Measurements from ENCODE around the gene CCDC149.

Gene CCDC149

DNA sequence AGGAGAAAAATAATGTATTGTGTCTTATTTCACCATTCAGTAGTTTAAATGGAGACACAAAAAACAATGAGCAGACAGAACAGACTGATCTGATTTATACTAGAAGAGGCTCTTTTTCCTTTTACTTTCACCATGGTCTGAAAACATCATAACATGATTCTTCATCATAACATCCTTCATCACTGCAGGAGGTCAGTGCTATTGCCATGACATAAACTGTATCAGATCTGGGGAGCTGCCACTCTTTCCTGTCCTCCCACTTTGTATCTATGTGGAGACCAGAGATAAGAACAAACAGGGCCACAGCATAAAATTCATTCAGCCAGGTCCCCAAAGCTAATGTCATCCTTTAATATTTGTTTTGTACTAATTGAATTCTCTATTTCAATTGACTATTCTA, 92.3 kb downstream of the CCDC149 start:
- DNase-seq, result no peak
- H3K4me3 Mint-ChIP-seq, result no peak overlapping the region
- H3K27me3 Mint-ChIP-seq (ENCODE audit: low read depth, poor library complexity), result peaks cover 3% of the 10 kb centered on the region
- H3K4me1 Mint-ChIP-seq, result peaks cover 7% of the 10 kb centered on the region
- peaks cover 22% of the 10 kb centered on the region for H3K36me3 Mint-ChIP-seq (ENCODE audit: low read depth)
- H3K27ac Mint-ChIP-seq, result no peak overlapping the region
- TF ChIP-seq, protein P1, sequence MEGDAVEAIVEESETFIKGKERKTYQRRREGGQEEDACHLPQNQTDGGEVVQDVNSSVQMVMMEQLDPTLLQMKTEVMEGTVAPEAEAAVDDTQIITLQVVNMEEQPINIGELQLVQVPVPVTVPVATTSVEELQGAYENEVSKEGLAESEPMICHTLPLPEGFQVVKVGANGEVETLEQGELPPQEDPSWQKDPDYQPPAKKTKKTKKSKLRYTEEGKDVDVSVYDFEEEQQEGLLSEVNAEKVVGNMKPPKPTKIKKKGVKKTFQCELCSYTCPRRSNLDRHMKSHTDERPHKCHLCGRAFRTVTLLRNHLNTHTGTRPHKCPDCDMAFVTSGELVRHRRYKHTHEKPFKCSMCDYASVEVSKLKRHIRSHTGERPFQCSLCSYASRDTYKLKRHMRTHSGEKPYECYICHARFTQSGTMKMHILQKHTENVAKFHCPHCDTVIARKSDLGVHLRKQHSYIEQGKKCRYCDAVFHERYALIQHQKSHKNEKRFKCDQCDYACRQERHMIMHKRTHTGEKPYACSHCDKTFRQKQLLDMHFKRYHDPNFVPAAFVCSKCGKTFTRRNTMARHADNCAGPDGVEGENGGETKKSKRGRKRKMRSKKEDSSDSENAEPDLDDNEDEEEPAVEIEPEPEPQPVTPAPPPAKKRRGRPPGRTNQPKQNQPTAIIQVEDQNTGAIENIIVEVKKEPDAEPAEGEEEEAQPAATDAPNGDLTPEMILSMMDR (IDR thresholded peaks at IDR 0.05), result no peak
- H3K9me3 Mint-ChIP-seq, result peaks cover 8% of the 10 kb centered on the region

DNA sequence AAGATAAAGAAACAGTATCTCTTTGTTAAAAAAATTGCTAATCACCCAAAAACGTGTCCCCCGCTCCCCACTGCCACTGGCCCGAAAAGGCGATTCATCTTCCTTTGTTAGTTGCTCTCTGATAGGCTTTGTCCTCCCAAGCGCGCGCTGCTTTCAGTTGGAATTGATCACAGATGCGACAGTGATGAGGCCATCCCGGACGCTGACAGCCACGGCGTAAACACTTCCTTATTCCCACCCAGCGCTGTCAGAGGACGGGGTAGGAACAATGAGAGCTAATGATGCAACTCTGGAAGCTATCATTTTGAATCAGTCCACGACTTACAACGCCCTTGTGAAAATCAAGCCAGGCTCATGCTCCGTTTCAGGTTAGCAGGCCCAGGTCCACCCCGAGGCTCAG, 96.0 kb downstream of the CCDC149 start:
- H3K27ac Mint-ChIP-seq, result no peak overlapping the region
- peaks cover 31% of the 10 kb centered on the region for H3K36me3 Mint-ChIP-seq (ENCODE audit: low read depth)
- no peak overlapping the region for H3K4me3 Mint-ChIP-seq
- DNase-seq, result no peak
- peaks cover 2% of the 10 kb centered on the region for H3K27me3 Mint-ChIP-seq (ENCODE audit: low read depth, poor library complexity)
- TF ChIP-seq, protein P1 (IDR thresholded peaks at IDR 0.05), result no peak
- peaks cover 17% of the 10 kb centered on the region for H3K9me3 Mint-ChIP-seq
- H3K4me1 Mint-ChIP-seq, result peaks cover 9% of the 10 kb centered on the region

DNA sequence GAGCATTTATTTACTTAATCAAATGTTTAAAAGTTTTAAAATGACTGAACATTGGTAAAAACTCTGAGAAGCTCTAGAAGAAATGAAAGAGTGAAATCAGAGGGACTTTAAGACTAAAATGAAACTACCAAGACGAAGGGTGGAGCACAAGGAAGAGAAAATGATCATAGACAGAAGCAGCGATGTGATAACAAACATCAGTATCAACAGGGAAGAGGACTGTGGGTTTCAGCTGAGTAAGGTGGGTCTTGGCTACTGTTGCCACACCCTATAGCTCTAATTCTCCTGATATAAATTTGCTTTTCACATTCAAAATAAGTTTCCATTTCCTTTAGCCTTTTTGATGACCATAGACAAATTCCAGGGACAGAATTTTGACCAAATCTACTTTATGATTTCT, 99.1 kb downstream of the CCDC149 start:
- Mint-ChIP-seq H3K9me3 (peaks cover 24% of the 10 kb centered on the region), H3K27ac (no peak overlapping the region), H3K4me1 (peaks cover 11% of the 10 kb centered on the region), H3K36me3 (ENCODE audit: low read depth) (peaks cover 23% of the 10 kb centered on the region), H3K4me3 (no peak overlapping the region), H3K27me3 (ENCODE audit: low read depth, poor library complexity) (peaks cover 3% of the 10 kb centered on the region)
- no peak for DNase-seq
- TF ChIP-seq, protein P1 (IDR thresholded peaks at IDR 0.05), result no peak

DNA sequence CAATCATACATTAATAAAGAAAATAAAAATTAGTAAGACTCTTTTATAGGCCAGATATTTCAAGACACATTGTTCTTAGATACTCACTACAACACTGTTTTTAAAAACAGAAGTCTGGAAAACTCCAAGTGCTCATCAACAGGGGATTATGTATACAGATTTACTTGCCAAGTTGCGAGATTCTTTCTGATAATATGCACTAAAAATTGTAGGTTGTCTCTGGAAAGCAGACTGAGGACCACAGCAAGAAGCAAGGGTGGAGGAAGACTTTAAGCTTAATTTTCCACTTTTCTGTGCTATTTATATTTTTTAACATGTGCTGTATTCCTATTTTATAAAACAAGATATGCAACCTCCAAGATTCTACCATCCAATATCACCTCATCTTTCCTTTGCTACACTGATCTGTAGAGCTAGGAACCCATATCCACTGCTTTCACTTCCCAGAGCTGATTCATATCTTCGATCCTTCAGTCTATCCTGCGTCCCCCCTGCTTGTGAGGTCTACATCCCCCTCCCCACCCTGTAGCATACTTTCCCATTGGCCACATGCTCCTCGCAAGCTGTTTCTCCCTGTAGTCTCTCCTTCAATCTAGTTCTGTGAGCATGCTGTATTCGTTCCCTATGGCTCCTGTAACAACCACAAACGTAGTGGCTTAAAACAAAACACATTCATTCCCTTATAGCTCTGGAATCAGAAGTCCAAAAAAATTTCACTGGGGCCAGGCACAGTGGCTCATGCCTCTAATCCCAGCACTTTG, 101.8 kb downstream of the CCDC149 start:
- H3K4me1 Mint-ChIP-seq, result peaks cover 24% of the 10 kb centered on the region
- TF ChIP-seq, protein P1 (IDR thresholded peaks at IDR 0.05), result no peak
- peaks cover 20% of the 10 kb centered on the region for H3K36me3 Mint-ChIP-seq (ENCODE audit: low read depth)
- no peak for DNase-seq
- no peak overlapping the region for H3K27ac Mint-ChIP-seq
- H3K4me3 Mint-ChIP-seq, result no peak overlapping the region
- peaks cover 15% of the 10 kb centered on the region for H3K9me3 Mint-ChIP-seq
- H3K27me3 Mint-ChIP-seq (ENCODE audit: low read depth, poor library complexity), result peaks cover 3% of the 10 kb centered on the region

DNA sequence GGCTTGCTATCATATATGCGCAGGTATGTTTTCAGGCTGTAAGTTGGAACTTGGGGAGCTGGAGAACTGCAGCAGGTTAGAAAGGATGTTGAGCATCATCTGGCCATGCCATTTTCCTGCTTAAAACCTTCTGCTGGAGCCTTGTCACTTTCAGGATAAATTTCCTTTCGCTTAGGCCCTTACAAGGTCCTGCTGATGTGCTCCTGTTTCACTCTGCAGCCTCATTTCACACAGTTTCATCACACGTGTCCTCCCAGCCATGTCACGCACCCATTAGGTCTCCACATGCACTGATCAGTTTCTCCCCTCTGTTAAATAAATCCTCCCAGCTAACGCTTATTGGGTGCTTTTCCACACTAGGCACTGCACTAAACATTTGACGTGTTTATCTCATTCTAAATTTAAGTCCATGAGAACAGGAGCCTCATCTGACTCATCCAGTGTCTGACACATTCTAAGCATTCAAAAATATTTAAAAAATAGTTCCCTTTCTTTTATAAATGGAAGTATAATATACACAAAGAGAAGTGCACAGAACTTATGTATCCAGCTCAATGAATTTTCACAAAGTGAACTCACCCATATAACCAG, 102.9 kb downstream of the CCDC149 start:
- TF ChIP-seq, protein P1 (IDR thresholded peaks at IDR 0.05), result no peak
- Mint-ChIP-seq H3K9me3 (peaks cover 15% of the 10 kb centered on the region), H3K27ac (no peak overlapping the region), H3K4me1 (peaks cover 21% of the 10 kb centered on the region), H3K36me3 (ENCODE audit: low read depth) (peaks cover 20% of the 10 kb centered on the region), H3K4me3 (no peak overlapping the region), H3K27me3 (ENCODE audit: low read depth, poor library complexity) (peaks cover 5% of the 10 kb centered on the region)
- no peak for DNase-seq

DNA sequence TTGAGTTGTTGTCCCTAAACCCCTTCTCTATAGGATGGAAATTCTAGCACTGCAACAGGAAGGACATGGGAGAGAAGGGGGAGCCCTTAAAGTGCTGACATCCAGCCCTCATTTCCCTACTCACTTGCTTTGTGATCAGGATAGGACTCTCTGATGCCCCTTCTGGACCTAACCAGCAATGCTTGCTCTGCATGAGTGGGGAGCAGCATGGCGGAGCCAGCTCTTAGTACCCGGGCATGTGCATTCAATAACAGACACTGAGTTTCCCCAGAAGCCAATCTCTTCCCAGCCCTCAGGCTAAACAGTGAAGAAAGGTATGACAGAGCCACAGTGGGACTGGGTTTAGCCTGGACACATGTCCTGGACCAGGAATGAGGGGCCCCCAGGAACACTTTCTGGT, 103.5 kb downstream of the CCDC149 start:
- peaks cover 5% of the 10 kb centered on the region for H3K27me3 Mint-ChIP-seq (ENCODE audit: low read depth, poor library complexity)
- no peak for DNase-seq
- H3K4me1 Mint-ChIP-seq, result peaks cover 22% of the 10 kb centered on the region
- TF ChIP-seq, protein P1 (IDR thresholded peaks at IDR 0.05), result no peak
- H3K9me3 Mint-ChIP-seq, result peaks cover 15% of the 10 kb centered on the region
- H3K4me3 Mint-ChIP-seq, result no peak overlapping the region
- H3K36me3 Mint-ChIP-seq (ENCODE audit: low read depth), result peaks cover 20% of the 10 kb centered on the region
- H3K27ac Mint-ChIP-seq, result no peak overlapping the region
